ENCODE measurements around the gene SAMD11. TPM values are rescaled to one million over a fixed set of nuclear protein-coding genes. Genes with fewer than 3 reads are reported as not detected.

The SAMD11 gene
- polyA plus RNA-seq, 5 donors = 23.2 to 66.4 (median 32.9) TPM

- no peak for DNase-seq
Observed at GRCh38 chr1:993379-993995, 69.8 kb downstream of the SAMD11 start.

Other genes with a start within 250 kb of the SAMD11 start
- under 1 TPM in 1 of 5 donors, not detected in 4; 0.11 TPM for gene OR4F16, start 237.3 kb upstream of the SAMD11 start, polyA plus RNA-seq (ENCODE audit: insufficient read depth in 1 of 5, insufficient read length in 5 of 5, low replicate concordance in 1 of 5)
- 10 to 100 TPM; 42.3 to 62.0 (median 55.2) TPM for gene NOC2L, start 35.3 kb downstream of the SAMD11 start, polyA plus RNA-seq (ENCODE audit: insufficient read depth in 1 of 5, insufficient read length in 5 of 5, low replicate concordance in 1 of 5)
- 10 to 100 TPM in 3 of 5 donors, 1 to 10 TPM in 2; 7.0 to 16.2 (median 12.0) TPM for gene KLHL17, start 36.7 kb downstream of the SAMD11 start, polyA plus RNA-seq (ENCODE audit: insufficient read depth in 1 of 5, insufficient read length in 5 of 5, low replicate concordance in 1 of 5)
- 1 to 10 TPM in 1 of 5 donors, under 1 TPM in 4; 0.24 to 1.1 (median 0.45) TPM for gene PLEKHN1, start 42.6 kb downstream of the SAMD11 start, polyA plus RNA-seq (ENCODE audit: insufficient read depth in 1 of 5, insufficient read length in 5 of 5, low replicate concordance in 1 of 5)
- gene PERM1, start 58.2 kb downstream of the SAMD11 start, polyA plus RNA-seq (ENCODE audit: insufficient read depth in 1 of 5, insufficient read length in 5 of 5, low replicate concordance in 1 of 5) = under 1 TPM; 0.14 to 0.55 (median 0.19) TPM
- 10 to 100 TPM in 2 of 5 donors, 1 to 10 TPM in 3; 4.9 to 17.7 (median 5.7) TPM for gene HES4, start 76.2 kb downstream of the SAMD11 start, polyA plus RNA-seq (ENCODE audit: insufficient read depth in 1 of 5, insufficient read length in 5 of 5, low replicate concordance in 1 of 5)
- gene ISG15, start 89.6 kb downstream of the SAMD11 start, polyA plus RNA-seq (ENCODE audit: insufficient read depth in 1 of 5, insufficient read length in 5 of 5, low replicate concordance in 1 of 5) = 10 to 100 TPM in 3 of 5 donors, 1 to 10 TPM in 2; 7.8 to 20.2 (median 11.1) TPM
- gene AGRN, start 96.2 kb downstream of the SAMD11 start, polyA plus RNA-seq (ENCODE audit: insufficient read depth in 1 of 5, insufficient read length in 5 of 5, low replicate concordance in 1 of 5) = 100 to 1,000 TPM in 4 of 5 donors, 10 to 100 TPM in 1; 95.1 to 196 (median 121) TPM
- under 1 TPM; 0.06 to 0.22 (median 0.13) TPM for gene RNF223, start 150.4 kb downstream of the SAMD11 start, polyA plus RNA-seq (ENCODE audit: insufficient read depth in 1 of 5, insufficient read length in 5 of 5, low replicate concordance in 1 of 5)
- 10 to 100 TPM in 2 of 5 donors, 1 to 10 TPM in 3; 6.8 to 17.5 (median 10.0) TPM for gene C1orf159, start 192.2 kb downstream of the SAMD11 start, polyA plus RNA-seq (ENCODE audit: insufficient read depth in 1 of 5, insufficient read length in 5 of 5, low replicate concordance in 1 of 5)
- 1 to 10 TPM in 4 of 5 donors, under 1 TPM in 1; 0.47 to 2.9 (median 1.7) TPM for gene TTLL10, start 250.0 kb downstream of the SAMD11 start, polyA plus RNA-seq (ENCODE audit: insufficient read depth in 1 of 5, insufficient read length in 5 of 5, low replicate concordance in 1 of 5)